Fibroblast of pulmonary artery (primary cell): Measurements from ENCODE around the gene TFDP1.

Source experiments
- DNase-seq: peaks from one replicate; pipeline ENCODE4 v3.0.0-alpha.2; 2010; ENCODE audit warnings: low read depth
- H3K4me3 ChIP-seq: replicated peaks from 2 replicates; pipeline ENCODE4 v1.5.1; 2011; ENCODE audit warnings: low read depth, mild to moderate bottlenecking, control low read depth, low read length, moderate library complexity
- TF ChIP-seq, protein P1 (sequence below): IDR thresholded peaks from 2 replicates; pipeline ENCODE4 v1.5.1; 2011; ENCODE audit warnings: mild to moderate bottlenecking, control low read depth, low read length, inconsistent platforms; ENCODE audit errors: missing control alignments

TFDP1 gene

DNA sequence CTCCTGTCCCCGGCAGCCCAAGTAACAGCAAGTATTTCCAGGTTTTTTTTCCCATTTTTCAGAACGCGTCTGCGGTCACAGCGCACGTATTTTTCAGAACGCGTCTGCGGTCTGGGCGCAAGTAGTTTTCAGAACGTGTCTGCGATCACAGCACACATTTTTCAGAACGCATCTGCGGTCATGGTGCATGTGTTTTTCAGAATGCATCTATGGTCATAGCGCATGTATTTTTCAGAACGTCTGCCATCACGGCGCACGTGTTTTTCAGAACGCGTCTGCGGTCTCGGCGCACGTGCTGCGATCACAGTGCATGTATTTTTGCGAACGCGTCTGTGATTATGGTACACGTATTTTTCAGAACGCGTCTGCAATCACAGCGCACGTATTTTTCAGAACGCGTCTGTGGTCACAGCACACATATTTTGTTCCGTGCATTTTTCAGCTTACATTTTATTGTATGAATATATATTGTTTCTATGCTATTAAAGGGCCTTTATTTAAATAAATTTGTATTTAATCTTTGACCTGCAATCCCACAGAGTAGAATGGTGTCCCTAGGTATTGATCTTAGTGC lies 53.7 kb downstream of the TFDP1 start:
- no peak for DNase-seq
- TF ChIP-seq, protein P1, sequence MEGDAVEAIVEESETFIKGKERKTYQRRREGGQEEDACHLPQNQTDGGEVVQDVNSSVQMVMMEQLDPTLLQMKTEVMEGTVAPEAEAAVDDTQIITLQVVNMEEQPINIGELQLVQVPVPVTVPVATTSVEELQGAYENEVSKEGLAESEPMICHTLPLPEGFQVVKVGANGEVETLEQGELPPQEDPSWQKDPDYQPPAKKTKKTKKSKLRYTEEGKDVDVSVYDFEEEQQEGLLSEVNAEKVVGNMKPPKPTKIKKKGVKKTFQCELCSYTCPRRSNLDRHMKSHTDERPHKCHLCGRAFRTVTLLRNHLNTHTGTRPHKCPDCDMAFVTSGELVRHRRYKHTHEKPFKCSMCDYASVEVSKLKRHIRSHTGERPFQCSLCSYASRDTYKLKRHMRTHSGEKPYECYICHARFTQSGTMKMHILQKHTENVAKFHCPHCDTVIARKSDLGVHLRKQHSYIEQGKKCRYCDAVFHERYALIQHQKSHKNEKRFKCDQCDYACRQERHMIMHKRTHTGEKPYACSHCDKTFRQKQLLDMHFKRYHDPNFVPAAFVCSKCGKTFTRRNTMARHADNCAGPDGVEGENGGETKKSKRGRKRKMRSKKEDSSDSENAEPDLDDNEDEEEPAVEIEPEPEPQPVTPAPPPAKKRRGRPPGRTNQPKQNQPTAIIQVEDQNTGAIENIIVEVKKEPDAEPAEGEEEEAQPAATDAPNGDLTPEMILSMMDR, result no peak
- H3K4me3 ChIP-seq, result no peak overlapping the region

DNA sequence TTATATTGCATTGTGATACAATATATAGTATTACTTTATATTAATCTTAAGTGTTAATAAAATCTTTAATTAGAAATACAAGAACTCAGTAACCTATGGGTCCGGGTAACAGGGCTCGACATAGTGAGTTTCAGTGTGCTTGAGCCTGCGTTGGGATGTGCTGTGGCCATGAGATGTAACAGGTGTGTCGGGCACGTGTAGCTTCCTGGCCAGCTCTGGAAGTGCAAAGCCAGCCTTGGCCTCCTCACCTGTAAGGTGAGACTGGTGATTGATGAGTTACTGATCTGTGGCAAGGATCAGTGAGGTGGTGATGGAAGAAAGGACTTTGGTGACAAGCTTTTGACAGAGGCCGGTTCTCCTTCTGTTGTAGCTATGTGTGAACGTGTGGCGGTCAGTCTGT lies 54.3 kb downstream of the TFDP1 start:
- no peak overlapping the region for H3K4me3 ChIP-seq
- TF ChIP-seq, protein P1, result no peak
- no peak for DNase-seq

DNA sequence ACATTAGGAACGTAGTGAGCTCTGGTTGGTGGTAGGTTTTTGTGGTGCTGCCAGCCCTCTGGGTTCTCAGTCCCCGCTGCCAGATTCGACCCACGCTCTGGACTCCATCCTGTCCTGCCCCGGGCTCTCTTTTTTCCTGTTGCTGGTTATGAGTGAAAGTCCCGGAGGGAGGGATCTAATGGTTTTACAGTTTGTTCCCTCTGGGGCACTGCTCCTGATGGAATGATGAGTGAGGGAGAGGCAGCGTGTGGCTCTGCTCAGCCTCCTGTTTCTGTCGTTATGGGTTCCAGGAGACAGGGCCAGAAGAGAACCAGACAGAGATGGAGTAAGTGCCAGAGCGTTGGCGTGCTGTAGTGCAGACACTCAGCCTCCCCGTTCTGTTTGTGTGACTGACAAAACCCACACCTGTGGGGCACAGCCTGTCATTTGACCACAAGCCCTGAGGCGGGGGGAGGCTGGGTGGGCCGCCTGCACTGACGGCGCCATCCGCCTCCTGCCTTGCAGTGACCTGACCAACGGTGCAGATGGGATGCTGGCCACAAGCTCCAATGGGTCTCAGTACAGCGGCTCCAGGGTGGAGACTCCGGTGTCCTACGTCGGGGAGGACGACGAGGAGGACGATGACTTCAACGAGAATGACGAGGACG lies 55.2 kb downstream of the TFDP1 start:
- no peak for DNase-seq
- TF ChIP-seq, protein P1, result no peak
- H3K4me3 ChIP-seq, result no peak overlapping the region

DNA sequence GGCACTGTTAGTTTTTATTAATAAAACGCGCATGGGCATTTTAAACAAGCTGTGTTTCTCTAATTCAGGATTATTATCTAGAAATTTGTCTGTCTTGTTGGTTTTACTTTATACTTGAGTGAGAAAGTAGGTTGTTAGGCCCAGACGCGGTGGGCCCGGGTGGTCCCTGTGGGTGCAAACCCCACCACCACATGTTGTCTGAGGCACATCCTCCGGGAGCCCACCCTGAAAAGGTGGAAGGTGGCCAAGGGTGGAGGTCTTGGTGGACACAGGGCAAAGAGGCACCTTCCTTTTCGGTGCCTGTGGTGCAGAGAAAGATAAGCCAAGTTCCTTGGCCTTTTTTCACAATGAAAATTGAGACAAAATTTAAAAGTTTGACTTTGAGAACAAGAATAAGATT lies 56.9 kb downstream of the TFDP1 start:
- TF ChIP-seq, protein P1, result no peak
- no peak overlapping the region for H3K4me3 ChIP-seq
- DNase-seq, result no peak

DNA sequence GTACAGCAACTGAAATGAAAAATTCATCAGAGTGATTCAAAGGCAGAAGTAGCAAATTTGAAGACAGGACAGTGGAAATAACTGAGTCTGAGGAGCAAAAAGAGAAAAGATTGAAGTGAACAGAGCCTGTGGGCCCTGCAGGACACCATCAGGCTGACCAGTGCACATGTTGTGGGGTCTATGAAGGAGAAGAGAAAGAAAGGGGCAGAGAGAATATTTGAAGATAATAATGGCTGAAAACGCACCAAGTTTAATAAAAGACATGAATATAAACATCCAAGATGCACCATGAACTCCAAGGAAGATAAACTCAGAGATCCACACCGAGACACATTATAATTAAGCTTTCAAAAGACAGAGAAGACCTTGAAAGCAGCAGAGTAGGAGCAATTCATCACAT lies 58.0 kb downstream of the TFDP1 start:
- TF ChIP-seq, protein P1, result no peak
- no peak overlapping the region for H3K4me3 ChIP-seq
- DNase-seq, result no peak

DNA sequence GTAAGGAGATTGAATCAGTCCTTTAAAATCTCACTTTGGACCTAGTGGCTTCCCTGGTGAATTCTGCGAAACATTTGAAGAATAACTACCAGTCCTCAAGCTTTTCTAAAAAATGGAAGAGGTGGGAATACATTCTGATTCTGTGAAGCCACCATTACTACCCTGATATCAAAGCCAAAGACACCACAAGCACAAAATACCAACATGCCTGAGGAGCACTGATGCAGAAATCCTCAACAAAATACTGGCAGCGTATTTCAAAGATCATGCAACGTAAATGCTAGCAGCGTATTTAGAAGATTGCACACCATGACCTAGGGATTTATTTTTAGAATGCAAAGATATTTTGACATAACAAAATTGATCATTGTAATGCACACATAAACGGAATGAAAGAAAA lies 59.0 kb downstream of the TFDP1 start:
- DNase-seq, result no peak
- no peak overlapping the region for H3K4me3 ChIP-seq
- TF ChIP-seq, protein P1, result no peak

DNA sequence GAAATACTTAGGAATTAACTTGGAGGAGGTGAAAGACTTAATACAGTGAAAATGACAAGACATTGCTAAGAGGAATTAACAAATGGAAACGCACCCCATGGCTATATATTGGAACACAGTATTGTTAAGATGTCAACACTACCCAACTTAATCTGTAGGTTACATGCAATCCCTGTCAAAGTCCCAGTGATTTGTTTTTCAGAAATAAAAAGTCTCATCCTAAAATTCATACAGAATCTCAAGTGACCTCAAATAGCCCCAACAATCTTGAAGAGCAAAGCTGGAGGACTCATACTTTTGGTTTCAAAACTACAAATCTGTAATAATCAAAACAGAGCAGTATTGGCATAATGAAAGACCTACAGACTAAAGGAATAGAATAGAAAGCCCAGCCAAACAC lies 60.2 kb downstream of the TFDP1 start:
- no peak overlapping the region for H3K4me3 ChIP-seq
- DNase-seq, result no peak
- TF ChIP-seq, protein P1, result no peak
